GM12874 (cell line): ENCODE results near the gene C10orf71.

Experiments used
- CTCF ChIP-seq: IDR thresholded peaks from 2 replicates; pipeline ENCODE4 v1.5.1; 2011; ENCODE audit warnings: low read depth, mild to moderate bottlenecking, control low read depth, low read length, moderate library complexity; ENCODE audit not compliant: insufficient read depth

C10orf71 gene

GRCh38 chr10:49257154-49257553 lies 41.8 kb upstream of the C10orf71 start:
- no peak for TF ChIP-seq CTCF

- TF ChIP-seq CTCF: no peak
Measured at GRCh38 chr10:49257626-49258349, 41.2 kb upstream of the C10orf71 start.

- TF ChIP-seq CTCF: no peak
Measured at GRCh38 chr10:49258350-49258683, 40.7 kb upstream of the C10orf71 start.

- no peak for TF ChIP-seq CTCF
Measured at GRCh38 chr10:49260644-49261296, 38.2 kb upstream of the C10orf71 start.

GRCh38 chr10:49263591-49263990 lies 35.4 kb upstream of the C10orf71 start:
- TF ChIP-seq CTCF: no peak

GRCh38 chr10:49264177-49264677 lies 34.7 kb upstream of the C10orf71 start:
- no peak for TF ChIP-seq CTCF

- TF ChIP-seq CTCF: no peak
Measured at GRCh38 chr10:49265885-49266284, 33.1 kb upstream of the C10orf71 start.
